WTC11 (cell line): ENCODE results near the gene NSMF. TPM values are rescaled to one million over a fixed set of nuclear protein-coding genes. Genes with fewer than 3 reads are reported as not detected.
"Not testable (repeated sequence)": the region's sequence is repeated elsewhere in the genome, so short reads cannot be mapped to it uniquely, and the experiment has no call there.

Experiments
- ATAC-seq: fragments of 200-7000 bp; cut with Tn5 transposase; 2 replicates; pipeline ENCODE4 v1.10.0; 2021; ENCODE audit warnings: mild to moderate bottlenecking, moderate library complexity
- CTCF ChIA-PET: fragments of 300-600 bp; sonication (Branson Sonifier 250); formaldehyde crosslinking; loops from one replicate; lab custom pipeline; 2021; ENCODE audit warnings: antibody characterized with exemption; lab: Charles Lee
- POLR2A ChIA-PET: fragments of 350-600 bp; sonication (Branson Sonifier 250); formaldehyde crosslinking; loops from one replicate; lab custom pipeline; 2021; ENCODE audit warnings: antibody characterized with exemption; lab: Charles Lee
- DNase-seq: peaks from one replicate; pipeline ENCODE4 v3.0.0; 2021; ENCODE audit warnings: low spot score
- H3K27ac Mint-ChIP-seq: 2 replicates; pipeline ENCODE4 v1.8.0; 2021; ENCODE audit warnings: mixed read lengths
- H3K27me3 Mint-ChIP-seq: 2 replicates; pipeline ENCODE4 v1.8.0; 2021; ENCODE audit warnings: low read depth, mild to moderate bottlenecking, moderate library complexity, mixed read lengths
- H3K36me3 Mint-ChIP-seq: 2 replicates; pipeline ENCODE4 v1.8.0; 2021; ENCODE audit warnings: mixed read lengths
- H3K4me1 Mint-ChIP-seq: 2 replicates; pipeline ENCODE4 v1.8.0; 2022; ENCODE audit warnings: mixed read lengths
- H3K4me3 Mint-ChIP-seq: 2 replicates; pipeline ENCODE4 v1.8.0; 2021; ENCODE audit warnings: mild to moderate bottlenecking, moderate library complexity, mixed read lengths
- H3K9me3 Mint-ChIP-seq: 2 replicates; pipeline ENCODE4 v1.8.0; 2021; ENCODE audit warnings: mixed read lengths
- JAZF1 ChIP-seq: fragments of 250-450 bp; sonication (Bioruptor Pico); IDR thresholded peaks from 2 replicates; pipeline ENCODE4 v1.9.0; 2021; ENCODE audit warnings: moderate library complexity, mild to moderate bottlenecking, inconsistent platforms
- JUN ChIP-seq: sonication (generic); formaldehyde crosslinking; IDR thresholded peaks from 2 replicates; pipeline ENCODE4 v1.8.0; 2023; ENCODE audit warnings: mild to moderate bottlenecking, missing genetic modification reagents
- MXD4 ChIP-seq: fragments of 250-450 bp; sonication (Bioruptor Pico); IDR thresholded peaks from 2 replicates; pipeline ENCODE4 v1.8.0; 2021; ENCODE audit warnings: mild to moderate bottlenecking, moderate library complexity, borderline replicate concordance
- ZNF416 ChIP-seq: fragments of 250-450 bp; sonication (Bioruptor Pico); IDR thresholded peaks from 2 replicates; pipeline ENCODE4 v1.9.0; 2021; ENCODE audit warnings: mild to moderate bottlenecking, inconsistent platforms
- total RNA-seq: library from RNA; stranded (reverse); gene quantifications from 3 replicates; pipeline ENCODE4 v1.2.3, GENCODE V29; 2021
- TF ChIP-seq, protein P1 (sequence below): sonication (generic); formaldehyde crosslinking; IDR thresholded peaks from 2 replicates; pipeline ENCODE4 v1.8.1; 2023; ENCODE audit warnings: mild to moderate bottlenecking, missing genetic modification reagents, moderate library complexity
- TF ChIP-seq, protein P2 (sequence below): sonication (generic); formaldehyde crosslinking; IDR thresholded peaks from 2 replicates; pipeline ENCODE4 v1.8.1; 2022; ENCODE audit warnings: low read depth, mild to moderate bottlenecking, moderate library complexity, missing genetic modification reagents, borderline replicate concordance
- TF ChIP-seq, protein P3 (sequence below): fragments of 250-450 bp; sonication (Bioruptor Pico); IDR thresholded peaks from 2 replicates; pipeline ENCODE4 v2.1.2; 2022; ENCODE audit warnings: mild to moderate bottlenecking, moderate library complexity
- TF ChIP-seq, protein P4 (sequence below): fragments of 250-450 bp; sonication (Bioruptor Pico); IDR thresholded peaks from 2 replicates; pipeline ENCODE4 v1.9.0; 2021; ENCODE audit warnings: moderate library complexity, mild to moderate bottlenecking, inconsistent platforms, borderline replicate concordance
- TF ChIP-seq, protein P5 (sequence below): sonication (generic); formaldehyde crosslinking; IDR thresholded peaks from 2 replicates; pipeline ENCODE4 v1.8.0; 2023; ENCODE audit warnings: mild to moderate bottlenecking, missing genetic modification reagents
- TF ChIP-seq, protein P6 (sequence below): sonication (generic); formaldehyde crosslinking; conservative IDR thresholded peaks from 2 replicates; pipeline ENCODE4 v1.8.1; 2023; ENCODE audit warnings: mild to moderate bottlenecking, low read depth, missing genetic modification reagents, moderate library complexity
- TF ChIP-seq, protein P7 (sequence below): sonication (generic); formaldehyde crosslinking; IDR thresholded peaks from 2 replicates; pipeline ENCODE4 v1.8.0; 2023; ENCODE audit warnings: missing genetic modification reagents
- TF ChIP-seq, protein P8 (sequence below): sonication (generic); formaldehyde crosslinking; IDR thresholded peaks from 2 replicates; pipeline ENCODE4 v1.8.1; 2022; ENCODE audit warnings: missing genetic modification reagents, borderline replicate concordance
- TF ChIP-seq, protein P9 (sequence below): sonication (generic); formaldehyde crosslinking; IDR thresholded peaks from 2 replicates; pipeline ENCODE4 v1.8.1; 2023; ENCODE audit warnings: mild to moderate bottlenecking, moderate library complexity, missing genetic modification reagents

The NSMF gene
- total RNA-seq, 1 experiment from 2014 or later: 61.9 TPM

DNA sequence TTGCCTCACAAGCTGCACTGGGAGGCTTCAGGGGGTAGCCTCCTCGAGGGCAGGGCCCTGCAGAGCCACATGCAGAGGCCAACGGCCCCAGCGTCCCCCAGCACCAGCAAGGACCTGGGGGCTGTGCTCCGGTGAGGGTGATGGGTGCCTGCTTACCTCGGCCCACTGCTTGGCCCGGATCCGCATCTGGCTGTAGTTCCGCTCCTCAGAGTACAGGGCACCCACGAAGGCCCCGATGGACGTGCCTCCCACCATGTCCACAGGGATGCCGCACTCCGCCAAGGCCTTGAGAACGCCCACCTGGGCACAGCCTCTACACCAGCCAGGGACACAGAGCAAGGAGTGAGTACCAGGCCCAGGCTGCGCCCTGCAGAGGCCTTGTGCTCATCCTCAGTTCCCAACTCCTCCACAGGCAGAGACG, 8.0 kb upstream of the NSMF start (continued):
- TF ChIP-seq, protein P1, sequence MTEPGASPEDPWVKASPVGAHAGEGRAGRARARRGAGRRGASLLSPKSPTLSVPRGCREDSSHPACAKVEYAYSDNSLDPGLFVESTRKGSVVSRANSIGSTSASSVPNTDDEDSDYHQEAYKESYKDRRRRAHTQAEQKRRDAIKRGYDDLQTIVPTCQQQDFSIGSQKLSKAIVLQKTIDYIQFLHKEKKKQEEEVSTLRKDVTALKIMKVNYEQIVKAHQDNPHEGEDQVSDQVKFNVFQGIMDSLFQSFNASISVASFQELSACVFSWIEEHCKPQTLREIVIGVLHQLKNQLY (CRISPR knock-in tag): no peak
- TF ChIP-seq, protein P2, sequence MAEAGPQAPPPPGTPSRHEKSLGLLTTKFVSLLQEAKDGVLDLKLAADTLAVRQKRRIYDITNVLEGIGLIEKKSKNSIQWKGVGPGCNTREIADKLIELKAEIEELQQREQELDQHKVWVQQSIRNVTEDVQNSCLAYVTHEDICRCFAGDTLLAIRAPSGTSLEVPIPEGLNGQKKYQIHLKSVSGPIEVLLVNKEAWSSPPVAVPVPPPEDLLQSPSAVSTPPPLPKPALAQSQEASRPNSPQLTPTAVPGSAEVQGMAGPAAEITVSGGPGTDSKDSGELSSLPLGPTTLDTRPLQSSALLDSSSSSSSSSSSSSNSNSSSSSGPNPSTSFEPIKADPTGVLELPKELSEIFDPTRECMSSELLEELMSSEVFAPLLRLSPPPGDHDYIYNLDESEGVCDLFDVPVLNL (CRISPR knock-in tag): no peak
- TF ChIP-seq, protein P3, sequence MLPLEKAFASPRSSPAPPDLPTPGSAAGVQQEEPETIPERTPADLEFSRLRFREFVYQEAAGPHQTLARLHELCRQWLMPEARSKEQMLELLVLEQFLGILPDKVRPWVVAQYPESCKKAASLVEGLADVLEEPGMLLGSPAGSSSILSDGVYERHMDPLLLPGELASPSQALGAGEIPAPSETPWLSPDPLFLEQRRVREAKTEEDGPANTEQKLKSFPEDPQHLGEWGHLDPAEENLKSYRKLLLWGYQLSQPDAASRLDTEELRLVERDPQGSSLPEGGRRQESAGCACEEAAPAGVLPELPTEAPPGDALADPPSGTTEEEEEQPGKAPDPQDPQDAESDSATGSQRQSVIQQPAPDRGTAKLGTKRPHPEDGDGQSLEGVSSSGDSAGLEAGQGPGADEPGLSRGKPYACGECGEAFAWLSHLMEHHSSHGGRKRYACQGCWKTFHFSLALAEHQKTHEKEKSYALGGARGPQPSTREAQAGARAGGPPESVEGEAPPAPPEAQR (CRISPR knock-in tag): no peak

DNA sequence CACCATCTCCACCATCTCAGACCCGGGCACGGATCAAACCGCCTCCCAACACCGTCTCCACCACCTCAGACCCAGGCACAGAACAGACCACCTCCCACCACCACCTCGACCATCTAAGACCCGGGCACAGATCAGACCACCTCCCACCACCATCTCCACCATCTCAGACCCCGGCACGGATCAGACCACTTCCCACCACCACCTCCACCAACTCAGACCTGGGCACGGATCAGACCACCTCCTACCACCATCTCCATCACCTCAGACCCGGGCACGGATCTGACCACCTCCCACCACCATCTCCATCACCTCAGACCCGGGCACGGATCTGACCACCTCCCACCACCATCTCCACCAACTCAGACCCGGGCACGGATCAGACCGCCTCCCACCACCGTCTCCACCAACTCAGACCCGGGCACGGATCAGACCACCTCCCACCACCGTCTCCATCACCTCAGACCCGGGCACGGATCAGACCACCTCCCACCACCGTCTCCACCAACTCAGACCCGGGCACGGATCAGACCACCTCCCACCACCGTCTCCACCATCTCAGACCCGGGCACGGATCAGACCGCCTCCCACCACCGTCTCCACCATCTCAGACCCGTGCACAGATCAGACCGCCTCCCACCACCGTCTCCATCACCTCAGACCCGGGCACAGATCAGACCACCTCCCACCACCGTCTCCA, 7.4 kb upstream of the NSMF start:
- H3K4me3 Mint-ChIP-seq, DNase-seq, H3K9me3 Mint-ChIP-seq, H3K27me3 Mint-ChIP-seq, CTCF ChIA-PET, H3K4me1 Mint-ChIP-seq, H3K36me3 Mint-ChIP-seq, ATAC-seq, POLR2A ChIA-PET: not testable (repeated sequence)
- H3K27ac Mint-ChIP-seq: 0 out of 2 replicates have a peak overlapping the region, but pooled peaks have one; percentile 25

DNA sequence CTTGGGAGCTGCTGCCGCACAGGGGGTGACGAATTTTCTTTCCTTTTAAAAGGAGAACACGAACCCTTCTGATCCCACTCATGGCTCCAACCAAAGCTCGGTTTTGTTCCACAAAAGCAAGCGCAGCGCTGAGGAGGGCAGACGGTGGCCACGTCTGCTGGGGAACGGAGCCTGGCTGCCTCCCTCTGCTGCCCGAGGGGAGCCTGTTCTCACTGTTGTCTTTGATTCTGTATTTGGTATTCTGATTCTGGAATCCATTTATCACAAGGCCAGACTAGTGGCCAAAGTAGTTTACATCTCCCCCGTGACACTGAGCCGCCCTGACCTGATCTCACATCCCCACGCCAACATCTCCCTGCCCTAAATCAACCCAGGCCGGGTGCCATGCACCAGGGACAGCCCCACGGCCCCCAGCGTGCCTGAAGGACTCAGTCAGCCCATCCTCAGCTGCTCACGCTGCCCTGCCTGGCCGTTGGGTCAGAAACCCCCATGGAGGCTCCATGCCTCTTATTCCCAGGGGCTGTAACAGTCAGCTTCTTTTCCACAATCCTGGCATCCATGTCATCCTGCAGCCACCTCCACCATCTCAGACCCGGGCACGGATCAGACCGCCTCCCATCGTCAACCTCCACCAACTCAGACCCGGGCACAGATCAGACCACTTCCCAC, 6.7 kb upstream of the NSMF start:
- Mint-ChIP-seq H3K27ac (peak overlapping the region; percentile 46; the same call in 1 of the 2 replicates), H3K27me3 (no peaks in the 10 kb centered on the region), H3K4me1 (no peaks in the 10 kb centered on the region), H3K36me3 (no peaks in the 10 kb centered on the region), H3K4me3 (no peak overlapping the region), H3K9me3 (no peaks in the 10 kb centered on the region)
- POLR2A ChIA-PET: no interaction called here
- CTCF ChIA-PET: no interaction called here
- no peak for ATAC-seq
- DNase-seq: no peak
- TF ChIP-seq, protein P4, sequence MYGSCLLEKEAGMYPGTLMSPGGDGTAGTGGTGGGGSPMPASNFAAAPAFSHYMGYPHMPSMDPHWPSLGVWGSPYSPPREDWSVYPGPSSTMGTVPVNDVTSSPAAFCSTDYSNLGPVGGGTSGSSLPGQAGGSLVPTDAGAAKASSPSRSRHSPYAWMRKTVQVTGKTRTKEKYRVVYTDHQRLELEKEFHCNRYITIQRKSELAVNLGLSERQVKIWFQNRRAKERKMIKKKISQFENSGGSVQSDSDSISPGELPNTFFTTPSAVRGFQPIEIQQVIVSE (CRISPR knock-in tag): no peak
- TF ChIP-seq, protein P5, sequence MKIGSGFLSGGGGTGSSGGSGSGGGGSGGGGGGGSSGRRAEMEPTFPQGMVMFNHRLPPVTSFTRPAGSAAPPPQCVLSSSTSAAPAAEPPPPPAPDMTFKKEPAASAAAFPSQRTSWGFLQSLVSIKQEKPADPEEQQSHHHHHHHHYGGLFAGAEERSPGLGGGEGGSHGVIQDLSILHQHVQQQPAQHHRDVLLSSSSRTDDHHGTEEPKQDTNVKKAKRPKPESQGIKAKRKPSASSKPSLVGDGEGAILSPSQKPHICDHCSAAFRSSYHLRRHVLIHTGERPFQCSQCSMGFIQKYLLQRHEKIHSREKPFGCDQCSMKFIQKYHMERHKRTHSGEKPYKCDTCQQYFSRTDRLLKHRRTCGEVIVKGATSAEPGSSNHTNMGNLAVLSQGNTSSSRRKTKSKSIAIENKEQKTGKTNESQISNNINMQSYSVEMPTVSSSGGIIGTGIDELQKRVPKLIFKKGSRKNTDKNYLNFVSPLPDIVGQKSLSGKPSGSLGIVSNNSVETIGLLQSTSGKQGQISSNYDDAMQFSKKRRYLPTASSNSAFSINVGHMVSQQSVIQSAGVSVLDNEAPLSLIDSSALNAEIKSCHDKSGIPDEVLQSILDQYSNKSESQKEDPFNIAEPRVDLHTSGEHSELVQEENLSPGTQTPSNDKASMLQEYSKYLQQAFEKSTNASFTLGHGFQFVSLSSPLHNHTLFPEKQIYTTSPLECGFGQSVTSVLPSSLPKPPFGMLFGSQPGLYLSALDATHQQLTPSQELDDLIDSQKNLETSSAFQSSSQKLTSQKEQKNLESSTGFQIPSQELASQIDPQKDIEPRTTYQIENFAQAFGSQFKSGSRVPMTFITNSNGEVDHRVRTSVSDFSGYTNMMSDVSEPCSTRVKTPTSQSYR (CRISPR knock-in tag): no peak
- no peak for TF ChIP-seq MXD4 (CRISPR knock-in tag)
- TF ChIP-seq, protein P2 (CRISPR knock-in tag): no peak
- TF ChIP-seq JUN (CRISPR knock-in tag): no peak
- TF ChIP-seq, protein P6, sequence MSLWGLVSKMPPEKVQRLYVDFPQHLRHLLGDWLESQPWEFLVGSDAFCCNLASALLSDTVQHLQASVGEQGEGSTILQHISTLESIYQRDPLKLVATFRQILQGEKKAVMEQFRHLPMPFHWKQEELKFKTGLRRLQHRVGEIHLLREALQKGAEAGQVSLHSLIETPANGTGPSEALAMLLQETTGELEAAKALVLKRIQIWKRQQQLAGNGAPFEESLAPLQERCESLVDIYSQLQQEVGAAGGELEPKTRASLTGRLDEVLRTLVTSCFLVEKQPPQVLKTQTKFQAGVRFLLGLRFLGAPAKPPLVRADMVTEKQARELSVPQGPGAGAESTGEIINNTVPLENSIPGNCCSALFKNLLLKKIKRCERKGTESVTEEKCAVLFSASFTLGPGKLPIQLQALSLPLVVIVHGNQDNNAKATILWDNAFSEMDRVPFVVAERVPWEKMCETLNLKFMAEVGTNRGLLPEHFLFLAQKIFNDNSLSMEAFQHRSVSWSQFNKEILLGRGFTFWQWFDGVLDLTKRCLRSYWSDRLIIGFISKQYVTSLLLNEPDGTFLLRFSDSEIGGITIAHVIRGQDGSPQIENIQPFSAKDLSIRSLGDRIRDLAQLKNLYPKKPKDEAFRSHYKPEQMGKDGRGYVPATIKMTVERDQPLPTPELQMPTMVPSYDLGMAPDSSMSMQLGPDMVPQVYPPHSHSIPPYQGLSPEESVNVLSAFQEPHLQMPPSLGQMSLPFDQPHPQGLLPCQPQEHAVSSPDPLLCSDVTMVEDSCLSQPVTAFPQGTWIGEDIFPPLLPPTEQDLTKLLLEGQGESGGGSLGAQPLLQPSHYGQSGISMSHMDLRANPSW: no peak
- TF ChIP-seq ZNF416 (CRISPR knock-in tag): no peak
- TF ChIP-seq, protein P7, sequence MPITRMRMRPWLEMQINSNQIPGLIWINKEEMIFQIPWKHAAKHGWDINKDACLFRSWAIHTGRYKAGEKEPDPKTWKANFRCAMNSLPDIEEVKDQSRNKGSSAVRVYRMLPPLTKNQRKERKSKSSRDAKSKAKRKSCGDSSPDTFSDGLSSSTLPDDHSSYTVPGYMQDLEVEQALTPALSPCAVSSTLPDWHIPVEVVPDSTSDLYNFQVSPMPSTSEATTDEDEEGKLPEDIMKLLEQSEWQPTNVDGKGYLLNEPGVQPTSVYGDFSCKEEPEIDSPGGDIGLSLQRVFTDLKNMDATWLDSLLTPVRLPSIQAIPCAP: no peak
- TF ChIP-seq, protein P8, sequence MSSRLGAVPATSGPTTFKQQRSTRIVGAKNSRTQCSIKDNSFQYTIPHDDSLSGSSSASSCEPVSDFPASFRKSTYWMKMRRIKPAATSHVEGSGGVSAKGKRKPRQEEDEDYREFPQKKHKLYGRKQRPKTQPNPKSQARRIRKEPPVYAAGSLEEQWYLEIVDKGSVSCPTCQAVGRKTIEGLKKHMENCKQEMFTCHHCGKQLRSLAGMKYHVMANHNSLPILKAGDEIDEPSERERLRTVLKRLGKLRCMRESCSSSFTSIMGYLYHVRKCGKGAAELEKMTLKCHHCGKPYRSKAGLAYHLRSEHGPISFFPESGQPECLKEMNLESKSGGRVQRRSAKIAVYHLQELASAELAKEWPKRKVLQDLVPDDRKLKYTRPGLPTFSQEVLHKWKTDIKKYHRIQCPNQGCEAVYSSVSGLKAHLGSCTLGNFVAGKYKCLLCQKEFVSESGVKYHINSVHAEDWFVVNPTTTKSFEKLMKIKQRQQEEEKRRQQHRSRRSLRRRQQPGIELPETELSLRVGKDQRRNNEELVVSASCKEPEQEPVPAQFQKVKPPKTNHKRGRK: no peak
- TF ChIP-seq, protein P9, sequence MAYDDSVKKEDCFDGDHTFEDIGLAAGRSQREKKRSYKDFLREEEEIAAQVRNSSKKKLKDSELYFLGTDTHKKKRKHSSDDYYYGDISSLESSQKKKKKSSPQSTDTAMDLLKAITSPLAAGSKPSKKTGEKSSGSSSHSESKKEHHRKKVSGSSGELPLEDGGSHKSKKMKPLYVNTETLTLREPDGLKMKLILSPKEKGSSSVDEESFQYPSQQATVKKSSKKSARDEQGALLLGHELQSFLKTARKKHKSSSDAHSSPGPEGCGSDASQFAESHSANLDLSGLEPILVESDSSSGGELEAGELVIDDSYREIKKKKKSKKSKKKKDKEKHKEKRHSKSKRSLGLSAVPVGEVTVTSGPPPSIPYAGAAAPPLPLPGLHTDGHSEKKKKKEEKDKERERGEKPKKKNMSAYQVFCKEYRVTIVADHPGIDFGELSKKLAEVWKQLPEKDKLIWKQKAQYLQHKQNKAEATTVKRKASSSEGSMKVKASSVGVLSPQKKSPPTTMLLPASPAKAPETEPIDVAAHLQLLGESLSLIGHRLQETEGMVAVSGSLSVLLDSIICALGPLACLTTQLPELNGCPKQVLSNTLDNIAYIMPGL: no peak
- TF ChIP-seq JAZF1 (CRISPR knock-in tag): no peak
